Stimulated activated CD4-positive, alpha-beta T cell treated with anti-CD3 and anti-CD28 coated beads, Interleukin-4, amount 100 ng/mL, for 24 hours (primary cell): ENCODE data around the gene POC1B.
A peak's percentile ranks its signal among the peaks of the same experiment; 100 is the strongest.

Experiments used
- DNase-seq: peaks from one replicate; pipeline ENCODE4 v3.0.0-alpha.2; 2020

The POC1B gene

DNA sequence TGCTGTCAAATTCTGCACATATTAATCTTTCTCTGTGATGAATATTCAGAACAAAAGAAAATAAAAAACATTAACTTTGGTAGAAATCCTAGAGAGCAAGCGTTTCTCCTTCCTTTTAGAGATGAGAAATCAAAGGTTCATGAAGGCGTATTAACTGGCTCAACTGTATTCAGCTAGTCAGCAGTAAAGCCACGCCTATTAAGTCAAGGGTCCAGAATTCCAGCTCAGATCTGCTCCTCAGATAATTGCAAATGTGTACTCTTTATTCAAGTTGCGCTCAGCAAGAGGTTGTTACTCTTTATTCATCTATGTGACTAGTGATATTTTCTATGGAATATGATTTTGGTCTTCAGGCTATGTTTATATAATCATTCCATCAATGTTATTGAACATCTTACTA is 13.1 kb upstream of the POC1B start:
- DNase-seq = no peak

DNA sequence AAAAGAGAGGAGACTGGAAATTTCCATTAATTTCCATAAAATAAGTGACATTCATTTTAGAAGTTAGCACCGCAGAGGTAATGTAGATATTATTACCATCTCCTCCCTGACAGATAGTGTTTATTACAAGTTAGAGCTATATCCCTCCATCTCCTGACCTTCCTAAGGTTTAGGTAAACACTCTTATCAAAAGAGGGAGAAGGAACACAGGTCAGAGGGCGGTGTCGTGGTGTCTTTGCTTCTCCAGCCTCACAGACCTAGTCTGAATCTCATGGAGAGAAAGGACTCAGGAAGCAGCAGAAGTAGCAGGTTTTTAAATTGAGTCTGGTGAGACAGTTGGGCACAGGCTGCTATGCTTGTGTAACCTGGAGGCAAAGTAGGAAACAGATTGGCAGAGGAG is 11.5 kb upstream of the POC1B start:
- DNase-seq = no peak

DNA sequence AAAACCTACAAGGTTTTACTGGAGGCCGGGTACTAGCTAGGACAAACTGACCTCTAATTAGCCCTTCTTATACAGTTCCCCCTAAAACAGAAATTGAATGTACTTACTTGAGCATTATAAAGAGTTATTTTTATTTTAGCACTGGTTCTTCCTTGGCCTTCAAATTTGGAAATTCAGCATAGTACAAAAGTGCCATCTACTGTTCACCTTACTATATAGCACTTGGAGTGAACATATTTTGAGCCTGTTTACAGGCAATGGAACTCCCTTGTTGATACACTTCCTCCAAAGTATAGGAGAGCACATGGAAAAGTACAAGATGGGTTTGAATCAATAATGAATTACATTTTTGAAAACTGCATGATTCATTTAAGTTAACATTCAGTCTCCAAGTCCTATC is 3.9 kb upstream of the POC1B start:
- no peak for DNase-seq

DNA sequence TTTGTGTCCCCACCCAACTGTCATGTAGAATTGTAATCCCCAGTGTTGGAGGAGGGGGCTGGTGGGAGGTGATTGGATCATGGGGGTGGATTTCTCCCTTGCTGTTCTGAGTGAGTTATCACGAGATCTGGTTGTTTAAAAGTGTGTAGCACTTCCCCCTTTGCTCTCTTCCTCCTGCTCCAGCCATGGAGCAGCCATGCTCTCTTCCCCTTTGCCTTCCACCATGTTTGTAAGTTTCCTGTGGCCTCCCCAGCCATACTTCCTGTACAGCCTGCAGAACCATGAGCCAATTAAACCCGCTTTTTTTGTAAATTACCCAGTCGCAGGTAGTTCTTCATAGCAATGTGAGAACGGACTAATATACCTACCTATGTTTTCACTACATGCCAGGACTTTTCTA is 2.6 kb upstream of the POC1B start:
- no peak for DNase-seq

DNA sequence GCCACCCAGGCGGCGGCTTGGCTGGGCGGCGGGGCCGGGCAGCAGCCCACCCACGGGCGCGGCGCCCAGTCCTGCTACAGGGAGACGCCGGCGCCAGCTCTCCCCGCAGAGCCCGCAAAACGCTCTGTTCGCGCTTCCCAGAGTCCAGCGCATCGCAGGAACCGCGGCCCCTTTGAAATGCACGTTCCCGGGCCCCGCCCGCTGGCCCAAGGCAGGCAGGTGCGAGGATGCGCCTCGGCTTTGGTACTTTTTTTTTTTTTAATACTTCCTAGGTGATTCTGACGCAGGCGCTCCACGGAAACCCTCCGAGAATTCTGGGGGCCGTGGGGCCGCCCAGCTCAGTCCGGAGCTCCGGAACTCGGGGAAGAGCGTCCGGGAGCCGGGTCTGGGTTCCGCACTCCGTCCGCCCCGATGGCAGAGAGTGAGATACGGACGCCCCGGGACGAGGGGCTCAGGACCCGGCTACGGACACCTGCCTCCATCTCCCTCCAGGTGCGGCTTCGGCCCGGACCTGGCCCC is 483 bp downstream of the POC1B start:
- peak; percentile 36 for DNase-seq

DNA sequence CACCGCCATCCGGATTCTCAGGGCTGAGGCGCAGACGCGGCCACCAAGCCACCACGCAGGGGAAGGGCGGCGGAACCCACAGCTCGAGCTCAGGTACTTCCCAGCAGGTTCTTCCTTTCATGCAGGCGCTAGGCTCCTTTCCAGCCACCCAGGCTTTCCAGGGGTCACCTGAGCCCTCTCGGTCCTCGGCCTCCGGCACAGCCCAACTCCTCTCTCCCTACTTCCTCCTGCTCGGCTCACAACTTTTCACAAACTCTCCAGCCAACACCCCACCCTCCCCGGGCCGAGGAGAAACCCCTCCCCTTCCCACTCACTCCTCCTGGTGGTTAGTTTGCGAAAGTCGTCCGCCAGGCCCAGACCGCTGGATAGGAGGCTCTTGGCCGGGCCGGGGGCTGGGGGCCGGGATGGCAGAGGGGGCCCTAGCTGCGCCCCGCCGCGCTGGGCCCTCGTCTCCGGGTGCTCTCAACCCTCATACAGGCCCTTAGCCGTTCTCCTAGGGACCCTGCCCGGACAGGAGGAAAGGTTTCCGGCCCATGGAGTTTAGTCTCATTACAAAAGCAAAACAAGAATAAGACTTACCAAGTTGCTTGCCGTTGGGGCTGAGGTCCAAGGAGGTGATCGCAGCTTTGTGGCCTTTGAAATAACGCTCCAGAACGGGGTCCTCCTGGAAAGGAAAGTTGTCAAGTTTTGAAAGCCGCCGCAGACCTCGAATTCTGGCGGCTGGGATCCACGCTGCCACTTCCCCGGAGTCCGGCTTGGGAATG is 1.1 kb downstream of the POC1B start, which contains the start of gene GALNT4:
Gene GALNT4 (minus strand): TSS at position 256 of the 764 bp plus-strand sequence. CDS start 247 bp downstream, at position 9.
- peak; percentile 74 for DNase-seq

DNA sequence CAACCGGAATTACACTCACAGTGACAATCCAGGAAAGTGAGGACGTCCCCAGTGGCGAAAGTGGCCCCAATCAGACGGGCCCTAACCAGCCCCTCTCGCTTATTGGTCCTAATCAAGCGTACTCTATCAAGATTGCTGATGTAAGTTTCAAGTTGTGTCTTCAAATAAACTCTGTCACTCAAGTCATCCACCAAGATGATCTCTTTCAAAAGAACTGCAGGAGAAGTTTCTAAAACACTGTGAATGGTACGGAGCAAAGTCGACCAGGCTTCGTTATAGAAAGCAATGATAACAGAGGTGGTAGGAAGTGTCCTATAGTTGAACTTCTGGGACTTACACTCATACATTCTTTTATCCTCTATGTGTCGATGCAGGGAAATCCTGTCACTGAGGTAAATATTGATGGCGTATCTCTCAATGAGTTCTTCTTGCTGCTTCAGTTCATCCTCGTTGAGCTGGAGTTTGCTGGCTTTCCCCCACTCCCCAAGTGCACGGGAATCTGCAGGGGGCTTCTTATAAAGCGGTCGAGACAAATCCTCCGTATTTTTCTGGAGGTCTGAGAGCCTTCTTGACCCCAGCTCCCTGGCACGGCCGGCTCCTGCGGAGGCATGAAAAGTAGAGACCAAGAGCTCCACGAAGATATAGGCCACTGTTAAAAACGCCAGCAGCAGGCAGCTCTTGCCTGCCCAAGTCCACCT is 1.9 kb downstream of the POC1B start:
- no peak for DNase-seq

DNA sequence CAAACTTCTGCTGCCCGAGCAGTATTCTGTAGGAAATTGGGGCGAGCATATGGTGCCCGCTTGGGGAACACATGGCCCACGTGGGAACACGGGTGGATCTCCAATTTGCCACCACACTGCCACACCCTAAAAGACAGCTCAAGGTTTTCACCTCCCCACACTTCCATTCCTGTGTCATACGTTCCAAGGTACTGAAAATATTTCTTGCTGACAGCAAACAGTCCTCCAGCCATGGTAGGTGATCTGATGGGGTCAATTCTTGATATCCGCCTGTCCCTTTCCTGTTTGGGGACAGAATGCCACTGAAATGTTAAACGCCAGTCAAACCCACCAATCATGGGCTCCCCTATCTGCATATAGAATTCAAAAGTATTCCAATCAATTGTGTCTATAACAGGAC is 2.5 kb downstream of the POC1B start:
- DNase-seq = no peak

DNA sequence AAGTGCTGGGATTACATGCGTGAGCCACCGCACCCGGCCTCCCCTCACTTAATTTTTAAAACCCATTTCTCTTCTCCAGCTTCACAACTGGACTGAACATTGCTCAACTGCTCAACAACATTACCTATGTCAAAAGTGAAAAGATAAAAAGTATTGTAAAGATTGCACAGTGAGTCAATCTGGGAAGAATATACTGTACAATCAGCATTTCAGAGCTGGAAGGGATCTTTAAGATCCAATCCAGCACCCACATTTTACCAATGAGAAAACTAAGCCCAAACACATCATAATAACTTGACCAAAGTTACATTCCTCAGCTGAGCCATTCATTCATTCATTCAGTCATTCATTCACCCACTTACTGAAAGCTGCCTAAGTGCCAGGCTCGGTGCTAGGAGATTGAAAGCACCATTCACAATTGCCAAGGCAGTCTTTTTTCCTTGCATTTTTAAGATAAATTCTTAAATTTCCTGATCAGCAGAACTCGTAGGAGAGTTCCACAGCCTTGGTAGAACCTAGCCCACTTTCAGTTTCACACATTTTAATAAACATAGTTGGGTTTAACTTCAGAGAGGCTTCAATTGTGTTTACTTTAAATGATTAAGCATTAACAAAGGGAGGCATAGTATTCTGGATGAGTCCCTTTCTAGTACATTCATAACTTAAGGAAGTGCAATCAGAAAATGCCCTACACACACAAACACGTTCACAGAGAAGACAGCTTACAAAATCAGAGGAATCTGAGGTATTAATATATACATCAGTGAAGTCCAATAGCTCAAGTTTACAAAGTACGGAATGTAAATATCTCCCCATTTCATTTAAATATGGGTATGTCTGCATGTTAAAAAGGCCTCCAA is 4.3 kb downstream of the POC1B start:
- no peak for DNase-seq

DNA sequence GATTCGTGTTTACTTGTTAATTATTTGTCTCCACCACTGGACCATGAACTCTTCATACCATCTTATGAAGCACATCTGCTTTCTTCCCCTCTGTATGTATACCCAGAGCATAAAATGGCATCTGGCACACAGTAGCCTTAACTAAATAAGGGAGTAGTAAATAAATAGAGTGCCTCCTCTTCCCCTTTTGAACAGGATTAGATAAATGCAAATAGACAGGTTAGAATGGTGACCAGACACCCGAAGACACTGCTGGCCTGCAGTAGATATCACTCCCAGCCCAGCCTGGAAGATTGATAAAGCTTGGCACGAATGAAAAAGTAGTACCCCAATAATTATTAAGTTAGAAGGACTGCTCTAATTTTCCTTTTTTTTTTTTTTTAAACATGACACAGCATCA is 8.1 kb downstream of the POC1B start:
- no peak for DNase-seq

DNA sequence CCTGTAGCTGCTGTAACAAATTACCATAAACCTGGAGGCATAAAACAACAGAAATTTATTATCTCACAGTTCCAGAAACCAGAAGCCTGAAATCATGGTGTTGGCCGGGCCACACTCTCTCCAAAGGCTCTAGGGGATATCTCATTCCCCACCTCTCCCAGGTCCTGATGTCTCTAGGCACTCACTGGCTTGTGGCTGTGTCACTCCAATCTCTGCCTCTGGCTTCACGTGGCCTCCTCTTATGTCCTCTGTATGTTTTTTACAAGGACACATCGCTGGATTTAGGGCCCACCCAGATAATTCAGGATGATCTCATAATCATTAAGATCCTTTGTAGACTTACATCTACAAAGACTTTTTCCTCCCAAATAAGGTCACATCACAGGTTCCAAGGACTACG is 9.2 kb downstream of the POC1B start:
- no peak for DNase-seq

DNA sequence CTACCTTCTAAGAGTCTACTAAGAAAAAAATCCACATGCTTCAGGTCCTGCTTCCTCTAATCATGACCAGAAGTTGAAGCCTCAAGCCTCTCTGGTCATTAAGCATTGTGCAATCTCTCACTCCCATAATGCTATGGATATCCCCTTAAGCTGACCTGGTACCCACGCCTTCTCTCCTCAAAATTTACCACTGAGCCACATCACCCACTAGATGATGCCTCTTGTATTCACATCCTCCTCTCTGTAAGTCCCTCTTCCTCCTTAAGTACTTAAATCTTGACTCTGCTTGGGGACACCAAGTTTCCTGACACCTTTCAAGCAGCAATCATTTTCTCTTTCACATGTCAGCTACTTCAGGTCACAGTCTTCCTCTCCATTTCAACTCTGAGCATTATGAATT is 11.1 kb downstream of the POC1B start:
- DNase-seq = no peak

DNA sequence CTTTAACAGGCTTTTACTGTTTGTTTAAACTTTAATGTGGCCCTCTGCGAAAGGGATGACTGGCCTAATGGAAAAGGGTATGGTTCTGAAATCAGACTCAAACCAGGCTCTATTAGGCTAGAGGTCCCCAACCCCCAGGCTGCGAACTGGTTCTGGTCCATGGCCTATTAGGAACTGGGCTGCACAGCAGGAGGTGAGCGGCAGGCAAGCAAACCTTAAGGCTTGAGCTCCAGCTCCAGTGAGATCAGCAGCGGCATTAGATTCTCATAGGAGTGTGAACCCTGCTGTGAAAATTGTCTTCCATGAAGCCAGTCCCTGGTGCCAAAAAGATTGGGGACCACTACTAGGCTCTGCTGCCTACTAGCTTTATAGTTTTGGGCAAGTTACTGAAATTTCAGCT is 12.3 kb downstream of the POC1B start:
- DNase-seq = no peak

DNA sequence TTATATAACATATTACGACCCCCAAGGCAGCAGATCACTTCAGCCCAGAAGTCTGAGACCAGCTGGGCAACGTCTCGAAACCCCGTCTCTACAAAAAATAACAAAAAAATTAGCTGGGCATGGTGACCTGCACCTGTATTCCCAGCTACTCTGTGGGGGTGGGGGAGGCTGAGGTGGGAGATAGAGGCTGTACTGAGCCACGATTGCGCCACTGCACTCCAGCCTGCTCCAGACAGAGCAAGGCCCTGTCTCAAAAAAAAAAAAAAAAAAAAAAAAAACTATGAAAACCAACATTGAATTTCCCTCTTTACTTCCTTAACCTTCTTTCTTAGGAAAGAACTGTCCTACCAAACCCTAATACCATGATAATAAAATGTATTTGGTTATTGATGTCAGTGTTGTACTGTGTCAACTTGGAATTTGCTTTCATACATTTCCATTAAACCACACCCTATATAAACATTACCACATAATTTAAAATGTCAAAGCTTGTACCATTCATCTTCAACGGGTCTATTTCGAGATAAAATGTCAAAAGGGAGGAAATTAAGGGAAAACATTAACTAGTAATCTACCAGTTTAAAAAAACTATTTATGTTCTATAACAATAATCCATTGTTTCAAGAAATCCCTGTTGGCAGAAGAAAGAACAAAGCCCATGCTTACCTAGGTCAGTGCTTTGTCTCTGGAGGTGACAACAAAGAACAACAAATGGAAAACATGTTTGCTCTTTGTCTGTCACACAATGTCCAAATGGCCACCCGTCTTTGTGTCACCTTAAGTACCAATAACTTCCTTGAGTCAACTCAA is 18.6 kb downstream of the POC1B start:
- DNase-seq = no peak

DNA sequence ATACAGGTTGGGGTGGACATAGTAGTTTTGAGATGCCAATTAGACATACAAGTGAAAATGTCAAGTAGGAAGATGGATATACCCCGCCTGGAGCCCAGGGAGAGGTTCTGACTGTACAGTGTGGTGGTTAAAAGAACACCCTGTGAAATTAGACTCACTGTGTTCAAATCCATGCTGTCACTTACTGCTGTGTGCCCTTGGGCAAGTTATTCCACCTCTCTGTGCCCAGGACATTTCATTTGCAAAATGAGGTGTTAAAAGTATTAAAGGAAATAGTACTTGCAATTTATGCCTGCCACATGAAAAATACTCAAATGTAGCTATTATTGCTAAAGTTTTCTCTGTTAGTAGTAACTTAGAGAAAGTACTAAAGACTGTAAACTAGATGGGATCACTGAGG is 19.8 kb downstream of the POC1B start:
- no peak for DNase-seq

DNA sequence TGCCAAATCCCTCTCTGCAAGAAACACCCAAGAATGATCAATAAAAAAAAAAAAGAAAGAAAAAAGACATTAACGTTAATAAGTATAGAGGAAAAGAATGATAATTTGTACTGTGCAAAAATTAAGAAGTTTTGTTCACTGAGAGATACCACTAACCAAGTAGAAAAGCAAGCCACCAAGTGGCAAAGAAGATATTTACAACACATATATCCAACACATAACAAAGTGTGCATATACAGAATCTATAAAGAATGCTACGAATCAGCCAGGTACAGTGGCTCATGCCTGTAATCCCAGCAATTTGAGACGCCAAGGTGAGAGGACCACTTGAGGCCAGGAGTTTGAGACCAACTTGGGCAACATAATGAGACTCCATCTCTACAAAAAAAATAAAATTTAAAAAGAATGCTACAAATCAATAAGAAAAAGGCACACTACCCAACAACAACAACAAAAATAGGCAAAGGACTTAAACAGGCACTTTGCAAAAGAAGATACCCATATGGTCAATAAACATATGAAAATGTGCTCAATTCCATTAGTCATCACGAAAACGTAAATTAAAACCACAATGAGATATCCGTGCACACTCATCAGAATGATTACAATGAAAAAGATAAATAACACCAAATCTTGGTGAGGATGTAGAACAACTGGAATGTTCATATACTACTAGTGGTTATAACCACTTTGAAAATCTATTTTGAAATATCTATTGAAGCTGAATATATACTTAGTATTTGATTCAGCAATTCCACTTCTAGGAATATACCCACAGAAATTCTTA is 21.1 kb downstream of the POC1B start:
- DNase-seq = no peak

DNA sequence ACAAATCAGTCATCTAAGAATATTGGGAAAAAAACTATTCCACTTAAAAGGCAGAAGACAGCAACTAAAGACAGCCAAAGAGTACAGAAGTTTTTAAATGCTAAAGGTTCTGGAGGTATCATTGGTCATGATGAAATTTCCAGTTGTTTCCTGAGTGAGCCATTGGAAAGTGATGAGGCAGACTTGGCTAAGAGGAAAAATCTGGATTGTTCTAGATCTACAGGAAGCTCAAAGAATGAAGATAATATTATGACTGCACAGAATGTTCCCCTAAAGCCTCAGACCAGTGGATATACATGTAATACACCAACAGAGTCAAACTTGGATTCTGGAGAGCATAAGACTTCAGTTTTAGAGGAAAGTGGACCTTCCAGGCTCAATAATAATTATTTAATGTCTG is 24.1 kb downstream of the POC1B start:
- DNase-seq = no peak

DNA sequence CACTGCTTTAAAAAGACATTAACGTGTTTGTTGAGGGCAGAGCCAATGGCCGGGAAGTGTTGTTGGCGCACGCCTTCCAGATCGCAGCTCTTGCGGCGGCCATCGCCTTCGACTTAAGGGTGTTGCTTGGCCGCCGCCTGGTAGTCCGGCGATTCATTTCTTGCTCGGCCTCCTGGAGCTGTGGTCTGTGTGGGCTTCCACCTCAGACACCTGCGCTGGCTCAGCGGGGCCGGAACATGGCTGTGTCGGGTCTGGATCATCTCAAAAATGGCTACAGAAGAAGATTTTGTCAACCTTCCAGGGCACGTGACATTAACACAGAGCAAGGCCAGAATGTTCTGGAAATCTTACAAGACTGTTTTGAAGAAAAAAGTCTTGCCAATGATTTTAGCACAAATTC is 26.0 kb downstream of the POC1B start:
- no peak for DNase-seq

DNA sequence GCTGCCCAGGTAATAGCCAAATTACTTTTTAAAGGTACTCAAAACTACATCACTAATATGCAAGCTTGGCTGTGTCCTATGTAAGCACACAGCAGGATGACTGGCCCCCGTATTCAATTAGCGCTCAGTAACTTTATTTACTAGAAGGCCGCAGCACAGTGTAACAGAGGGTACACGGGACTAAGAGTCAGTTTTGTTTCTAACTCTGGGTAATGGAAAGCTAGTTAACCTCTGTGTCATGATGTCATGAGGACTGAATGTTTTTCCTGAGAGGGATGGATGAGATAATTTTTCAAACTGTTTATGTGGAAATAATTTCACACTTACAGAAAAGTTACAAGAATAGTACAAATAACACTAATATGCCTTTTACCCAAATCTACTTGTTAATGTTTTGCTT is 28.4 kb downstream of the POC1B start:
- no peak for DNase-seq

DNA sequence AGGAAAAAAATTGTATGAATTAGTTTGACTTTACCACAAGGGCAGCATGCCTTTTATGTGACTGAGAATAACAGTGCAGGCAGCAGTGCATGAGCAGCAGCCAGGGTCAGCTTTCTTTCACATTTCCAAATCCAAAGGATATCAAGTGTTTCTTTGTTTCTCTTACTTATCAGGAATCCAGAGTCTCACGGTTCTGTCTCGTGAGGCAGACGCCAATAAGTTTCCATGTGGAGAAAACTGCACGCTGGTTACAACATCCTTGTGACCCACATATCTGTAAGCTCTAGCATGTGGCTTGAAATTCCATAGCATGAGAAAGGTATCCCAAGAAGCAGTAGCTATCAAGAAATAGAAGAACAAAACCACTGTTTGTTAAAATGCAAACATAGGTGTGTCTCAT is 28.8 kb downstream of the POC1B start:
- no peak for DNase-seq

DNA sequence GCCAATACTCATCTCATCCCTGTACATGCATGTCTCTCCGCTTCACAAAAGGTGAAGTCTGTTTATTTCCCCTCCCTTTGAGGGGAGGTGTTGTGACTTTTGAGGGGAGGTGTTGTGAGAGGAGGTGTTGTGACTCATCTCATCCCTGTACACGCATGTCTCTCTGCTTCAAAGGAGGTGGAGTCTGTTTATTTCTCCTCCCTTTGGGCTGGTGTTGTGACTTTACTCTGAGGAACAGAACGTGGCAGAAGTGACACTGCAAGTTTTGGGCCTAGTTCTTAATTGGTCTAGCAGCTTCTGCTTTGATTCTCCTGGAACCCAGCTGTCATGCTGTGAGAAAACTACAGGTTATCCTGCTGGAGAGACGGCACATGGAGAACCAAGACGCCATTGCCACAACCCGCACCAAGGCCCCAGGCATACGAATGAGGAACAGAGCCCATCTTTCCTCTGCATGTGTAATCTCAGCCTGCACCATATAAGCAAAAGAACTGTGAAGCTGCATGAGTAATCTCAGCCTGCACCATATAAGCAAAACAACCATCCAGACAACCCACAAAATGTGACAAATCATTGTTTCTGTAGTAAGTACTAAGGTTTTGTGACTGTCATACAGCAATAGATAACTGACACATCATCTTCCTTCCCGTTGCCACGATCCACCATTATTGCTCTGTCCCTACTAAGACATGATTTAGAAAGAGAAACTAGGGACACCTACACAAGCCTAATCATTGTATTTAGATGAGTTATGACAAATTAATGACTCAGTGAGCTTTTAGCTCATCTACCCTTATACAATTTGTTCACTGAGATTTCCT is 31.2 kb downstream of the POC1B start:
- peak; percentile 66 for DNase-seq
